Measurements from ENCODE around the gene TCF7L2.
"Not testable (repeated sequence)": the region's sequence is repeated elsewhere in the genome, so short reads cannot be mapped to it uniquely, and the experiment has no call there.

TCF7L2 gene

DNA sequence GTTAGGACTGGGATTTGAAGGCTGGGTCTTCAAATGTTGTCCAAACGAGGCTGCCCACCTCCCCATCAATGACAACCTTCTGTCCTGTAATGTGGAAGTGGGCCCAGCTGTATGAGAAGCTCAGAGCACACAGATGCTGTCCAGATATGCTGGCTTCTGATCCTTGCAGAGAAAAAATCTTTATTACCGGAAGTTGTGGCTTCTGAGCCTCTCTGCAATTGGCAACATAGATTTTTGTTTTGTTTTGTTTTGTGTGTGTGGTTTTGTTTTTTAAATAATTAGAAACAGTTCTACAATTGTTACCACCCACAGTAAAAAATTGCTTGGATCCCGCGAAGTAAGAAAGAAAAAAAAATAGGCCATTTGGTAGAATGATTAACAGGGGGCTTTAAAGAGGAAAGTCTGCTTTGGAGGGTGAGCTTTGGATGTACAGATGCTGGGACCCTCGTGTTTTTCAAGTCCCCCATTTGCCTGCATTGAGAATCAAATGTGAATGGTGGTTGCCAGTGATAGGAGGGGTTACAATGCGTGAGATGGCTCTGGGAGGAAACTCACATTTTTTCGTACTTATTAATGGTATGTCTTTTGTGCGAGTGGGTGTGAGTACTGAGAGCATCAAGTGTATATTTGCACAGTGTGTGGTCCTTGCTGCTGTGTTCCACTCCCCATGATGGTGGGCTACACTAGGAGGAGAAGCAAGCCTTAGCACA is 153.2 kb downstream of the TCF7L2 start:
- no peak for DNase-seq

DNA sequence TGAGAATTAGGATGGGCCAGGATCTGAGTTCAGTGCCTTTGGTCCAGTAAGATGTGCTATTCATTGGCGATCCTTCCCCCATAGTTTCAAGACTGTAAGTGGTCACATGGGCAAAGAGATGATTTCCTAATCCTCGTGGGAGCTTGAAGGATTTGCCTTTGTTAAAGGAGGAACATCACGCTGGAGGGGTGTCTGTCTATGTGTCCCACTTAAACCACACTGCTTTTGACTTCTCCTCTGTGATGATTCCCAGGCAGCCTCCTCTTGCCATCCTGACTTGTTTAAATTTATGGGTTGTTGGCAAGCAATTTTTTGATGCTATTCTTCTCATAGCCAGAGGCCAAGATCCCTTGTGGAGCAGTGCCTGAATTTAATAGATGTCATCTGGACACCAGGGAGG is 154.0 kb downstream of the TCF7L2 start:
- DNase-seq = no peak

DNA sequence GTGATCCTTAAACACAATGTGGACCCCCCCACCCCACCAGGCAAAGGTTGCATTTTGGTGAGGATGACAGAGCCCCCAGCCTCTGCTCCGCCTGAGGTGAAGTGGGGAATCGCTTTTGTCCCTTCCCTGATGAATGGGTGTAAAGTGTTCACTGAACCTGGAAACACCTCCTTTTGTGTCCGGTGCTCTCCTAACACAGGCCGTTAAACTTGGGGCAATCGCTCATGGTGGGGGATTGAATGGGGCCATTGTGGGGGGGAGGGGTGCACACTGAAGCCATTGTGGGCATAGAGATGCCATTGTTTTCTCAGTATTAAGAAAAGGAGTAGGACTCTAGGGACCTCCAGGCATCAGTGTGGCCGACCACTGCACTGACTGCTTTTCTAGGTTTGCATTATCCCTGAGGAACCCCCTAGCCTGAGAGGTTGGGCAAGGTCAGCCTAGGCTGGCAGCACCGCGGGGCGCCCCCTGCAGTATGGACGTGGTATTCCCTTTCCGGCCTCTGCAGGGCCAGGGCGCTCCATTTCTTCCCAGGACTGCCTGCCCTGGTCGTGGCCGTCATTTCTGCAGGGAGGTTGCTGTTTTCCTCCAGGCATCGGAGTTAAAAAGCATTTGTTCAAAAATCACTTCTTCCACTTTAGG is 158.3 kb downstream of the TCF7L2 start:
- DNase-seq = no peak

DNA sequence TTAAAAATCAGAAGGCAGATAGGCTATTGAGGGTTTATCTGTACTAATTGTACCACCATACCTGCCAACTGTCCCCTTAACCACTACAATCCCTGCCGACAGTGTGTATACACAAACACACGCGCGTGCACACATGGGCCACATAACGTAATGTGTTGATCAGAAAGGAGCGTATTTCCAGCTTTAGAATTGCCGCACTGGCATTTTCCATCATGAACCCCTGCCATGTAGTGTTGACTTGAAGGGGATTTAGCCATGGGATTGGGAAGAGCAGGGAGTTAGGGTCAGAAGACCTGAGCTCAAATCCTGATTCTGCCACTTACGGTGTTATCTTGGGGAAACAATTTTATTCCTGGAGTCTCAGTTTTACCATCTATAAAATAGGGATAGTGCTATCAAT is 158.9 kb downstream of the TCF7L2 start:
- DNase-seq = no peak

DNA sequence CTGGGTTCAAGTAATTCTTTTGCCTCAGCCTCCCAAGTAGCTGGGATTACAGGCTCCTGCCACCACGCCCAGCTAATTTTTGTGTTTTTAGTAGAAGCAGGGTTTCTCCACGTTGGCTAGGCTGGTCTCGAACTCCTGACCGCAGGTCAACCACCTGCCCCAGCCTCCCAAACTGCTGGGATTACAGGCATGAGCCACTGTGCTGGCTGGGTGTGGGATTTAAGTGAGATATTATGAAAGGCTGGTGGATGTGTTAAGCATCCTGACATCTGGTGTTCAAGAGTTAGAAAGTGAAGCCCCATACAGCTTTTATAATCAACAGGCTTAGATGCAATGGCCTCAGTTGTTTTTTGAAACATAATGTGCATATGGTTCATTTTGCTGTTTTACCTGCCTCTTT is 159.4 kb downstream of the TCF7L2 start:
- not testable (repeated sequence) for DNase-seq

DNA sequence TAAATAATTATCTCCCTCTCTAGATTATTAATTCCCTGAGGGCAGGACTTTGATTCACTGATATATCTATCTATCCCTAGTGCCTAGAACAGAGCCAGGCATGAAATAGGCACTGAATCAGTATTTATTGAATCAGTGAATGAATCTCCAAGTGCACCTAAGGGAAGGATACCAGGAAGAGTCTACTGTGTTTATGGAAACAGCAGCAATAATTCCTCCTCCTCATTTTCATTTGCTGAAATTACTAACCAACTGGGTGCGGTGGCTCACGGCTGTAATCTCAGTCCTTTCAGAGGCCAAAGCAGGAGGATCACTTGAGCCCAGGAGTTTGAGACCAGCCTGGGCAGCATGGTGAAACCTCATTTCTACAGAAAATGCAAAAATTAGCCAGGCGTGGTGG is 161.2 kb downstream of the TCF7L2 start:
- no peak for DNase-seq

DNA sequence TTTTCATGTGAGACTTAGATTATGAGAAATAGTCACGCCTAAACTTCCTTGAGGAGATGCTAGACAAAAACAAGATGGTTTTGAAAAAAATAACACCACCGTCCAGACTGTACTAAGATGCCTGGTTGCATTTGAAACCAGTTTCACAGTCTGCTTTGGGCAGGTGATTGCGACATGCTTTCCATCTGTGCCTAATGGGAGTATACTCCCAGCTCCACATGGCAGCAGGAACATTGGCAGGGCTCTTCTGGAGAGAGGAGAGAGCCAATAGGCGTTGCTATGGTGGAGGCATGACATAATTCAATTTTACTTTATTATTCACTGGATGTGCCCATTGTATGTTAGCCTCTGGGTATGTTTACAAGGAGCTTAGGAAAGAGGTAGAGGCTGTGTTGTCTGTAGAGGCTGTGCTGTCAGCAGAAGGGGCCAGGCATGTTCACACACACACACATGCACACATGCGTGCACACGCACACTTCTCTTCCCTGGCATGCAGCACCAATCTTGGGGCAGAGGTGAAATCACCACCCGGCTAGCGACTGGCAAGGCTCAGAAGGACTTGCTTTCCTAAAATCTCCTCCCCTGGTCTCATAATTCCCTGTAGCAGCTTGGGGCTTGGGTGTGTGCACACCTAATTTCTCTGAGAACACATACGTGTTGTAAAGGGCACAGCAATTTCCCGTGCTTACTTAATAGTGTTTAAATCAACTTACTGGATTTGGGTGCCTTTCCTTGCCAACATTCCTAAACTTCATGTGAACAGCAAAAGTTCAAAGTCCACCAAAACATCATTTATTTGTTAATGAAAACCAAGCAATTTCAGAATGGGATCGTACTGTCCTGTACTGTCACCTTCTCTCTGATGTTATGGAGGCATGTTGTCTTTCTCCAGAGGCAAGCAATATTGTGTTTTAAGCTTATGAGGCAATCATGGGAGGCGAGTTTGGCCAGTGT is 162.1 kb downstream of the TCF7L2 start:
- no peak for DNase-seq

DNA sequence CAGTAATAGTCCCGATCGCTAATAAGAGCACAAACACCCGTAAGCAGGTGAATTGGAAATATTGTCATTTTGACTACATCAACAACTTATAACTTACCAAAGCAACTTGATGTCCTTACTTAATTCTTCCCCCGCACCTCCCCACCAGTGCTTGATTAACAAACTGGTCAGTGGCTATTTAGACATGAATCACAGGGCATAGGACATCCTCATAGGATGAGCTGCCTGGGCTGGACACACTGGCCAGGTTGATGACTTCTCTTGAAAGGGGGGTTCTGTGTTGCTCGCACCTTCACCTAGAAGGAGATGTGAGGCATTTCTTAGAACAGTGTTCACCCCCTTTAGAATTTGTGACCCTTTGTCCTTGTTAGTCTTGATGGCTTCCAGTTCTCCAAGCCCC is 163.2 kb downstream of the TCF7L2 start:
- no peak for DNase-seq

DNA sequence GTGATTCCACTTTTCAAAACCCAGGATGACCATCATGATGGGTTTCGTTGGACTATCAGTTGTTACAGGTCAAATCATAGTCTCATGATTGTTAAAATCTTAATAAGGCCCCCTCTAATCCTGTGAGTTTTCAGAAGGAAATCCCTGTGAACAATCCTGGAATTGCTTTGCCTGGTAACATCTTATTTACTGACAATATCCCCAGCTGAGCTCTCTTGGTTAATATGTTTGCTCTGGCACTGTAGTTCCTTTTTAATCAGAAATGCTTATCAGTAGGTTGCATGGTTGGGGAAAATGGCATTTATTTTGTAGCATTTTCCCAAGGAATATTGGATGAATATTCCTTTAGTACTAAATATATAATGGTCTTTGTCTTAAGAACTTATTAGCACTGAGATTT is 163.9 kb downstream of the TCF7L2 start:
- DNase-seq = no peak

DNA sequence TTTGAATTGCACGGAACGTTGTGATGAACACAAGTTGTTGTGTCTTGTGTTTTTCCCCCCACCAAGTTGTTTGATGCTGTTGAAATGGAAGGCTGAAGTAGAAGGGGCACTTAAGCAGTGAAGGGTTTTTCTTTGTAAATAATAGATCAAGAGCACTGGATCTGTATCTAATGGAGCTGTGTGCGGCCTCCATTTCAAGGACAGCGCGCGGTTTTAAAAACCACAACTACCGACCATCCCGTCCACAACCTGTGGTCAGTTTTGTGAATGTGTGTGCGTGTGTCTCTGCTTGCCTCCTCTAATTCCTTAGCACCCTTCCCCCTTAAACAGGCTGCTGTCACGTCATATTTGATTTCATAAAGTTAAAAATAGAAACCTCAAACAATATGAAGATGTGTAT is 165.5 kb downstream of the TCF7L2 start:
- DNase-seq = peak; percentile 29

DNA sequence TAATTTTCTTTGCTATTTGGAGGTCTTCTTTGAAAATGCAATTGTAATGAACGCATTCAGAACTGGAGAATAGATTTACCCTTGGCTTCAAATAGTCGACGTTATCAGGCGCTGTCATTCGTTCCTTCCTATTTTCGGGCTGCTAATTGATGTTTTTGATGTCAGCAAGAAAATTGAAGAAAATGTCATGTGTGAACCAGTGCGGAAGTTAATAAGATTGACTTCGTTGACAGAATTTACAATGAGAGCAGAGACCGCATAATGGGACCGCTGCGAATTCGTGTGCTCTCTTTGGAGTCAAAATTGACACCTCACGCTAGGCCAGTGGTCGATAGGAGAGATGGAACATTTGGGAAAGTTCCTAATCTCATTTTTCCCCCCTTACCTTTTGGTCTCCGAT is 168.8 kb downstream of the TCF7L2 start:
- DNase-seq = no peak

DNA sequence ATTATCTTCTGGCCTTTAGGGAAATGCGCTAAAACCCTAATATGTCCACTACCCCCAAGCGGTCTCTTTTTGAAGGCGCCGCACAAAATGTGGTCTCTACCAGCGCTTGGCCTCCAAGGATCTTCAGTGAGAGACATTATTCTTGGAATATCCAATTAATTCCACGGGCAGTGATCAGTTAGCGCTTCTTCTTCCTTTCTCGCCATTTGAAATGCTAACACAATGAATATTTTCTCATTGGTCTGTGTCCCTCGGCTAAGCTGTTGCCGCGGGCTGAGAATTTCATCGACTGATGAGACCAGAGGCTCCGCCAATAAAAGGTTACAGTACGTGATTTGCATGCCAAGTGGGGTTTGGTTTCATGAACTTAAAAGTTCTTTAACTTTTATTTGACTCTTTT is 169.8 kb downstream of the TCF7L2 start:
- no peak for DNase-seq

DNA sequence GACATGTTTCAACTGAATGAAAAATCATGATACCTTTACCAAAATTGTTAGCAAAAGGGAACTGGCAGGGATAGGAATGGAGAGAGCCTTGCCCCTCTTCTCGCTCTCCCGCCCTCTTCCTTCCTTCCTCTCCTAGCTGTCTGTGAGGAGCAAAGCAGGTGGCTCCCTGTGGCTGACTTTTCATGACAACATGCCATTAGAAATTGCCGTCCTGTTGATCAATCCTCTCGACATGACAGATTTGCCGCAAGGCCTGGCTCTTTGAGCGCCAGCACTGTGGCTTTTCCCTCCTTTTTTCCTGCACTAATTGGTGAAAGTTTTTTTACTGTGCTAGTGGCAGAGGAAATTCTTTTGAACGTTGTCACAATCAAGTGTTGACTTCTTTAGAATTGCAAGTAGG is 171.1 kb downstream of the TCF7L2 start:
- DNase-seq = no peak

DNA sequence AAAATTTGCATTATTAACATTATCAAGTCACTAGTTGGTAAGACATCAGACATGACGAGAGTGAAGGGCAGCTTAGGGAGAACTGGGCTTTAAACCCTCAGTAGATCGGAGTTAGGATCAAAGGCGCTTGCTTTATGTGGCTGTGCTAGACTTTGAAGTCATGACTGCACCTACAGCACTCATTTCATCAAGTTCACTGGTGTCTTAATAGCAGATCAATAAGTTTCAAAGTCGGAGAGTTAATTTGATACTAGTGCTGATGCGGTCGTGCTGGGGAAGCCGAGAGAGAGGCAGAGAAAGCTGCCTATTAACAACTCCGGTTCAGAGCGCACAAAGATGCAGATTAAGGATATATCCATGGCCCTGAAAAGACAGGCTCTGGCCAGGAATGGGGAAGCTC is 172.9 kb downstream of the TCF7L2 start:
- no peak for DNase-seq

DNA sequence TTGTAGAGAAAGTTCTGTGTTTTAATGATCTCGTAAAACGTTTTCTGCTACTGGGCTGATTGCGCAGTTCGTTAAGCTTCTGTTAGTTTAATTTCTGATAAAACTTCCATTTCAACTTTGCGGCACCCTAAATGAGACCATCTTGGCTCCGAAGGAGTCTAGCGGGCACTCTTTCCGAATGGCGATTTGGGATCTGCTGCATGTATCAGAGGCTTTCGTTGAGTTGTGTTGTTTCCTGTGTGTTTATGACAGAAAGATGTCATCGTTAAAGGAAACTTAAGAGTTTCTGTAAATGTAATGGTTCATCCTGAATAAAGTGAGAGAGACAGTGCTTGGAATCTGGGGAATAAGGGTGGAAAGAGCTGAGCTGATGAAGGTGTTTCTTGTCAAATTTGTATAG is 174.7 kb downstream of the TCF7L2 start:
- no peak for DNase-seq

DNA sequence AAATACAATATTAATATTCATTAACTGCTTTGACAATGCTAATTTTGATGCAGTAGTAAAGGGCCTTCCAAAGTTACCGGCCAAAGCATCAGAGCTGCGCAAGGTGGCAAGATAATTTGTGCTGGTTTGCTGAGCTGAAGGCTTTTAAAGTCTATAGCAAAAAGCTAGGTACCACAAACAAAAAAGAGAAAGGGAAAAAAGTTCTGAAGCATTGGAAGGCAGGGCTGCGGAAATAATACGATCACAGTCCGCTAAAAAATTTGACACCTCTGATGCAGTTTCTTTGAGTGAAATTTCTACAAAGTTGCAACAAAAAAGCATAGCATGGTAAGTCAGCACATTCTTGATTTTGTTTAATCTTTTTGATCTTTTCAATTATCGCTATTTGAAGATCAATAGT is 175.6 kb downstream of the TCF7L2 start:
- no peak for DNase-seq

DNA sequence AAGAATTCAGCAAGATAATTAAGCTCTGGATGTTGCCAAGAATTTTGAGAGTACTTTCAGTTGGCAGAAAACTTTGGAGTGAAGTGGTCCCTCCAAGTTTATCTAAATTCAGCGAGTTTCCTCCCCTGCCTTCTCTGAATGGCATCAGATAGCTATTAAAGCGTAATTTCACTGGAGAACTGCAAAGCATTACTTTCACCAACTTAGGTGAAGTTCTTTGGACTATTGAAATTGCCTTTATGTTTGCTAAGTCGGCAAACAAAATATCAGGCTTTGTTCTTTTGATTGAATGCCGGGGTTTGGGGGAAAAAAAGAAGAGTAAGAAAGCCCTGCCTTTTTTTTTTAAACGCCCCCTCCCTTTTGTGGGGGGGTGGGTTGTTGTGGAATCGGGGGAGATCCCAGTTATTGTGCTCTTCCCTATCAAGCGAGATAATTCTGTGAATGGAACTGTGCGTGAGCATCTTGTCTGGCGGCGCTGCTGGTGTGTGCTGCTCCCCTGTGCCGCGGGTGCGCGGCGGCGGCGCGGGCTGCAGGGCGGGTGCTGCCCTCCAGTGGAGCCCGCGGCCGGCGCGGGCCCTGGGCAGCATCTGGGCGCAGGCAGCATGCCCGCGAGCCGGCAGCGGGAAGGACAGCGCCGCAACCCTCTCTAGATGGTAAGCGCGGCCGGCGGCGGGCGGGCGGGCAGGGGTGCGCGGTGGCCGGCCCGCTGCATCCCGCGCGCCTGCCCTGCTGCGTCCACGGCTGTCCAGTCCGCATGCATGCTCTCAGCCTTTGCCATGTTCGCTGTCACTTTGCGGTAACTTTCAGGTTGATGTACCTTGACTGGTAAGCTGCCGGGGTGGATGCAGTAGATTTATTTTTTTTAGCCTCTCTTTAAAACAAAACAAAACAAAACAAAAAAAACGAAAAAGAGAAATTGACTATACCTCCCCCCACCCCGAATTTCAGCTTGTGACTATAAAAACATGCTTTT is 176.5 kb downstream of the TCF7L2 start:
- peak; percentile 27 for DNase-seq

DNA sequence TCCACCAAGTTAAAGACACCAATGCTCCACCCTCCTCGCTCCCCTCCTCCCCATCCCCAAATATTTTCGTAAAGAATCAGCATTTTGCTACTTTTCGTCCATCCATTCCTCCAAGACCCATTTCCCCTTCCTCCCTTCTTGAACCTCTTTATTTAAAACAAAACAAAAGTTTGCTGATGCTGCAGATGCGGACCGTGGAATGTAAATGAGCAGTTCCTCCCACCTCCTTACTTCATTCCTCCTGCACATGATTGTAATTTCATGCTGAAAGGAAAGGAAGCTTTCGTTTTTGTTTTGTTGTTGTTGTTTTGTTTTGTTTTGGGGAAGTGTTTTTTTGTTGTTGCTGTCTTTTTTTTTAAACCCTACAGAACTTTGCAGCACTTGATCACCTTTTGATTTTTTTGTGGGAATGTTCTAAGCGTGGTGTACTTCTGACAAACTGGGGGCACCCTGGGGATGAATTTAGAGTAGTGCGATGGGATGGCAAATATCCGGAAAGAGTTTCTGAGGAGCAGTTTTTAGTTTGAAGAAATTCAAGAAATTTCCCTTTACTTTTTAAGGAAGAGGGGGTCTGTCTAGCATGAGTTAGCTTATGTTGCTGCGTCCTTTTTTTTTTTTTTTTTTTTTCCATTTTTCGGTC is 177.3 kb downstream of the TCF7L2 start:
- DNase-seq = no peak

DNA sequence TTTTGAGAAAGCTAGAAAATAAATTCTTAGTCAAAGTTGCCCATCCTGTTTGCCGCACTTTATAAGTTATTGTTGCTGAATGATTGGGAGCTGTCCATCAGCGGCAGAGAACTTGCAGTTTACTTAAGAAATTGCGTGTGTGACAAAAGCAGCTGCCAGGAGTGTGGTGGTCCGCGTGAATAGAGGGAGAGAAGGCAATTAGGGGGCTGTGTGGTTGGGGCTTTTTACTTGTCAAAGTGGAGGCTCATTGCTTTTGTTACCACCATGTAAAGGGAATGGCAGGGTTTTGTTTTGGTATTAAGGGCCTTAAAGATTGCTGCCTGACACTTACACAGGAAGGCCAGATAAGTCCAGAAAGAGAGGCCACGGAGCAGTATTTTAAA is 177.8 kb downstream of the TCF7L2 start:
- DNase-seq = no peak

DNA sequence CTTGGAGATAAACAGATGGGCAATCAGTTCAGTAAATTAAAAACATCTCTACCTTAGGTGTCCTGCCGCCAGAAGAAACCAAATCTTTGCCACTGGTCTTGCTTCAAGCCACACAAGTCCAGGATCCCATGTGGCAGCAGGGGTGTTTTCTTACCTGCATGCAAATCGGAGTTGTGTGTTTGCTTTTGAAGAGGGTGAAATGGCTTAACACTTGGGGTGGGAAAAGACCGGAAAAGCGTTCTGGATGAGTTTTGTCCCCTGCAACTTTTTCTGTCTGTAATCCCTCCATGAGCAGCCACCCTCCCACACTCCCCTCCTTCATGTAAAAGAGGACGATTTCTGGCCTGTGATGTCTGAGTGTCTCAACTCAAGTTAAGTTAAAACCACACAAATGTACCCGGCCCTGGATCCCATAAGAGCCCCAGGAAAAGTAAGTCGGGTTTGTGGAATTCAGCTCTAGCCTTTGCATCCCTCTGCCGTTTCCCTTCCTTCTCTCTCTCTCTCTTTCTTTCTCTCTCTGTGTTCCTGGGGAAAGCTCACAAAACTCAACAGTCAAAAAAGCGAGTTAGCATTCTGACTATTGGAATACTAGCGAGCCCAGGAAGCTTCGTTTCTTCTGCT is 178.5 kb downstream of the TCF7L2 start:
- DNase-seq = no peak

DNA sequence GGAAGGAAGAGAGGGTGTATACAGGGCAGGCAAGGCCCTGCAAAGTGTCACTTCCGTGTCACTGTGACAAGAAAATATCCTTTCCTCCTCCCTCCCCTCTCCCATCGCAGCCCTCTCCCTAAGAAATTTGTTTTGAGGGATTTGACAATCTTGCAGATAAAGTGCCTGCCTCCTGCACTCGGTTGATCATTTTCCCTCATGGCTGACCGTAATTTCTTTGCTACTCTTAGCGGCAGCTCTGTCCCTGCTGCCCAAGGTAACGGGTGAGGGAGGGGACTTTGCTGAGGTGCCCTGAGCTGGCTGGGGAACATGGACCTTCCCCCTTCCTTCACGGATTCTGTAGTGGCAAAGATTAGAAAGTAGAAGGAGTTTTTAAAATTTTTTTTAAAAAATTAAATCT is 179.1 kb downstream of the TCF7L2 start:
- DNase-seq = no peak

All from DMS79 treated with DMSO at 0.1 percent for 48 hours (cell line).